SK-N-SH (cell line): Measurements from ENCODE around the gene C1orf146. TPM values are rescaled to one million over a fixed set of nuclear protein-coding genes. Genes with fewer than 3 reads are reported as not detected.

ENCODE experiments used
- CTCF ChIA-PET: fragments of 300-600, 350-600 bp; formaldehyde crosslinking; extraction: SDS; loops from one replicate; lab custom pipeline; 2021; lab: Yijun Ruan, JAX
- POLR2A ChIA-PET: fragments of 350-600 bp; sonication (Branson Sonifier 250); formaldehyde crosslinking; extraction: SDS; loops from one replicate; lab custom pipeline; 2020; ENCODE audit warnings: antibody characterized with exemption, inconsistent platforms; lab: Yijun Ruan, JAX
- DNase-seq: peaks from one replicate; pipeline ENCODE4 v3.0.0; 2012
- H2AFZ ChIP-seq: fragments of 200-600 bp; sonication (generic); 2 replicates; pipeline ENCODE4 v1.8.1; 2016; ENCODE audit warnings: antibody characterized with exemption, mild to moderate bottlenecking, low read depth
- H3F3A ChIP-seq: fragments of 200-600 bp; sonication (generic); replicated peaks from 2 replicates; pipeline ENCODE3; 2016; ENCODE audit warnings: antibody characterized with exemption, mild to moderate bottlenecking; ENCODE audit not compliant: insufficient read depth
- H3K27ac ChIP-seq, 2 experiments: fragments of 200-500 bp in 1 of 2; fragments of 200-600 bp in 1 of 2; sonication (Bioruptor generic) in 1 of 2; sonication (generic), shearing (Covaris generic) in 1 of 2; 2 replicates each; pipeline versions ENCODE4 v1.5.1 to v1.6.1; 2014 to 2016; ENCODE audit warnings: low read depth in 2 of 2, inconsistent platforms in 1 of 2, low read length in 1 of 2, mild to moderate bottlenecking in 1 of 2, mixed read lengths in 1 of 2
- H3K27me3 ChIP-seq: fragments of 200-600 bp; sonication (generic), shearing (Covaris generic); 2 replicates; pipeline ENCODE4 v1.6.1; 2016; ENCODE audit warnings: mixed run types; ENCODE audit not compliant: insufficient read depth
- H3K36me3 ChIP-seq, 2 experiments: fragments of 200-500 bp in 1 of 2; fragments of 200-600 bp in 1 of 2; sonication (Bioruptor generic) in 1 of 2; sonication (generic) in 1 of 2; replicated peaks in 1 of 2; 2 replicates each; pipeline versions ENCODE3 to v1.5.1; 2014 to 2016; ENCODE audit warnings: low read length in 1 of 2, mild to moderate bottlenecking in 1 of 2; ENCODE audit not compliant: insufficient read depth in 2 of 2, control insufficient read depth in 1 of 2
- H3K4me1 ChIP-seq, 2 experiments: fragments of 200-500 bp in 1 of 2; fragments of 200-600 bp in 1 of 2; sonication (Bioruptor generic) in 1 of 2; sonication (generic), shearing (Covaris generic) in 1 of 2; 2 replicates each; pipeline versions ENCODE4 v1.5.1 to v1.6.1; 2014 to 2016; ENCODE audit warnings: low read depth in 1 of 2, low read length in 1 of 2, mixed run types in 1 of 2; ENCODE audit not compliant: insufficient read depth in 2 of 2, control insufficient read depth in 1 of 2
- H3K4me2 ChIP-seq: fragments of 200-600 bp; sonication (generic), shearing (Covaris generic); 2 replicates; pipeline ENCODE4 v1.6.1; 2017; ENCODE audit warnings: mixed run types
- H3K4me3 ChIP-seq, 2 experiments: fragments of 200-500 bp in 1 of 2; fragments of 200-600 bp in 1 of 2; sonication (Bioruptor generic) in 1 of 2; sonication (generic), shearing (Covaris generic) in 1 of 2; 2 replicates each; pipeline versions ENCODE4 v1.5.1 to v1.8.1; 2014 to 2016; ENCODE audit warnings: low read depth in 2 of 2, inconsistent platforms in 1 of 2, low read length in 1 of 2, mild to moderate bottlenecking in 1 of 2, mixed read lengths in 1 of 2, moderate library complexity in 1 of 2
- H3K79me2 ChIP-seq: fragments of 200-600 bp; sonication (generic); 2 replicates; pipeline ENCODE4 v1.8.1; 2017; ENCODE audit warnings: mild to moderate bottlenecking; ENCODE audit not compliant: insufficient read depth
- H3K9ac ChIP-seq: fragments of 200-600 bp; sonication (generic); 2 replicates; pipeline ENCODE4 v1.6.1; 2017; ENCODE audit warnings: mixed run types
- H3K9me2 ChIP-seq: fragments of 200-600 bp; sonication (generic); 2 replicates; pipeline ENCODE4 v1.6.1; 2017; ENCODE audit warnings: mixed run types
- H3K9me3 ChIP-seq: fragments of 200-600 bp; sonication (generic); 2 replicates; pipeline ENCODE4 v1.6.1; 2017; ENCODE audit warnings: mixed run types, mild to moderate bottlenecking, moderate library complexity
- H4K20me1 ChIP-seq: fragments of 200-600 bp; sonication (generic); 2 replicates; pipeline ENCODE4 v1.6.1; 2017; ENCODE audit warnings: mild to moderate bottlenecking, mixed run types; ENCODE audit not compliant: insufficient read depth
- GABPA ChIP-seq: IDR thresholded peaks from 2 replicates; pipeline ENCODE4 v1.4.0; 2012; ENCODE audit warnings: low read depth, mild to moderate bottlenecking
- GATA2 ChIP-seq: sonication (generic); formaldehyde crosslinking; IDR thresholded peaks from 2 replicates; pipeline ENCODE4 v1.5.0; 2020; ENCODE audit warnings: mild to moderate bottlenecking, missing genetic modification reagents
- IRF3 ChIP-seq: fragments of 150-350 bp; IDR thresholded peaks from 2 replicates; pipeline ENCODE4 v1.6.1; 2016; ENCODE audit warnings: mild to moderate bottlenecking, low read depth, low read length
- JUND ChIP-seq: IDR thresholded peaks from 2 replicates; pipeline ENCODE4 v1.4.0; 2012
- MXI1 ChIP-seq: IDR thresholded peaks from 2 replicates; pipeline ENCODE4 v1.6.1; 2012; ENCODE audit warnings: mild to moderate bottlenecking, low read depth, low read length, improper control_type of control experiment
- RAD21 ChIP-seq: IDR thresholded peaks from 2 replicates; pipeline ENCODE4 v1.6.1; 2012; ENCODE audit warnings: mild to moderate bottlenecking, low read length
- SIN3A ChIP-seq: IDR thresholded peaks from 2 replicates; pipeline ENCODE4 v1.6.1; 2012; ENCODE audit warnings: low read depth, mild to moderate bottlenecking, low read length, moderate library complexity, borderline replicate concordance
- TEAD4 ChIP-seq: IDR thresholded peaks from 2 replicates; pipeline ENCODE4 v1.4.0; 2012; ENCODE audit warnings: mild to moderate bottlenecking, borderline replicate concordance; ENCODE audit not compliant: insufficient read depth
- USF2 ChIP-seq: fragments of 150-350 bp; IDR thresholded peaks from 2 replicates; pipeline ENCODE4 v1.6.1; 2017; ENCODE audit warnings: antibody characterized with exemption, low read length, low read depth, borderline replicate concordance
- ZBTB33 ChIP-seq: IDR thresholded peaks from 2 replicates; pipeline ENCODE4 v1.4.0; 2012; ENCODE audit warnings: low read depth, borderline replicate concordance
- WGBS: methylation state at CpG from one replicate; pipeline ENCODE4 v1.1.6; 2017; ENCODE audit warnings: low lambda C conversion rate; 5-methylcytosine and 5-hydroxymethylcytosine counted together
- polyA plus RNA-seq, 3 experiments: library from polyadenylated mRNA; depleted of rRNA; stranded (reverse); fragments of >200 nt; gene quantifications; 2 replicates each; pipeline ENCODE4 v1.2.3, GENCODE V29; 2012
- TF ChIP-seq, protein P1 (sequence below): IDR thresholded peaks from 2 replicates; pipeline ENCODE4; 2012
- TF ChIP-seq, protein P2 (sequence below): IDR thresholded peaks from 2 replicates; pipeline ENCODE4 v1.4.0; 2012; ENCODE audit warnings: low read depth, borderline replicate concordance
- TF ChIP-seq, protein P3 (sequence below): IDR thresholded peaks from 2 replicates; pipeline ENCODE4 v1.6.1; 2012; ENCODE audit warnings: mild to moderate bottlenecking, low read depth, low read length, moderate library complexity

Gene C1orf146
- polyA plus RNA-seq, 1 of the 3 experiments (the other 2 are of a cell fraction): not detected

DNA sequence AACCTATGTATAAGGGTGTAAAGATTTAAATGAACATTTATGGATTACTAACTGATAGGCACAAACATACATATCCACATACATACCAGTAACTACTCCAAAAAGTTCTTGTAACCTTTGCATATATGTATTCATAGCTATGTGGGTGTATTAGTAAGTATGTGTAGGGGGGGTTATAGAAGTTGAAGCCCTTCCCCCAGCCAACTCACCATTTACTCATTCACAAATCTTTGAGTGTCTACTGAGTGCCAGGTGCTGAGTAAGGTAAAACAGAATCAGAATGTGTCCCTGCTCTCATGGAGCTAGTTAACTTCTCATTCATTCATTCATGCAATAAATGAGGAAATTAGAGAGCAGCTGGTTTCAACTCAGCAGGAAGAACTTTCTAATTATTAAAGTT lies 1.3 kb downstream of the C1orf146 start (continued):
- TF ChIP-seq ZBTB33 (no peak), IRF3 (no peak)

DNA sequence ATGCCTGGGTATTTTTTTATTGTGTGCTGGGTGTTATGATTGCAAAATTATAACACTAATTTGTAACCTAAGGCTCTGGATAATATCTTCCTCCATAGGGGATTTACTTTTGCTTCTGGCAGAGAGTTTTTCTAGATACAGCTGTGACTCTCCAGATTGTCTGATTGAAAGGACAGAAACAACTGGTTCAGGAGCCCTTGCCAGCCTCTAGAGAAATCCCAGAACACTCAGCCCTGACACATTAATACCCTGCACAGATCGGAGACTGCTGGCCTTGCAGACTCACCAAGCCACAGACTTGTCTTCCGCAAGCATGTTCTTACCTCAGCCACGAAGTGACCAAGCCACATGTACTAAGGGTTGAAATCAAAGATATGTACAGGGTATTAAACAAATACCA lies 10.7 kb downstream of the C1orf146 start:
- no peaks in the 10 kb centered on the region for H3K9me2 ChIP-seq
- CTCF ChIA-PET: interaction anchor here (1.1 kb wide), 1 partner anchor 11 kb away, joined by 5 read pairs; no protein-coding TSS in a partner anchor
- H3K9ac ChIP-seq: no peak overlapping the region
- WGBS: 44% methylated on average over 3 of the region's 3 CpGs
- POLR2A ChIA-PET: no interaction called here
- no peak overlapping the region for H3K27ac ChIP-seq
- H3F3A ChIP-seq: no peaks in the 10 kb centered on the region
- DNase-seq: no peak
- TF ChIP-seq USF2 (no peak), RAD21 (no peak), JUND (no peak), TEAD4 (no peak), GATA2 (CRISPR knock-in tag) (no peak), MXI1 (no peak), SIN3A (no peak), GABPA (no peak)
- TF ChIP-seq, protein P1, sequence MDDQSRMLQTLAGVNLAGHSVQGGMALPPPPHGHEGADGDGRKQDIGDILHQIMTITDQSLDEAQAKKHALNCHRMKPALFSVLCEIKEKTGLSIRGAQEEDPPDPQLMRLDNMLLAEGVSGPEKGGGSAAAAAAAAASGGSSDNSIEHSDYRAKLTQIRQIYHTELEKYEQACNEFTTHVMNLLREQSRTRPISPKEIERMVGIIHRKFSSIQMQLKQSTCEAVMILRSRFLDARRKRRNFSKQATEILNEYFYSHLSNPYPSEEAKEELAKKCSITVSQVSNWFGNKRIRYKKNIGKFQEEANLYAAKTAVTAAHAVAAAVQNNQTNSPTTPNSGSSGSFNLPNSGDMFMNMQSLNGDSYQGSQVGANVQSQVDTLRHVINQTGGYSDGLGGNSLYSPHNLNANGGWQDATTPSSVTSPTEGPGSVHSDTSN: no peak
- TF ChIP-seq, protein P2, sequence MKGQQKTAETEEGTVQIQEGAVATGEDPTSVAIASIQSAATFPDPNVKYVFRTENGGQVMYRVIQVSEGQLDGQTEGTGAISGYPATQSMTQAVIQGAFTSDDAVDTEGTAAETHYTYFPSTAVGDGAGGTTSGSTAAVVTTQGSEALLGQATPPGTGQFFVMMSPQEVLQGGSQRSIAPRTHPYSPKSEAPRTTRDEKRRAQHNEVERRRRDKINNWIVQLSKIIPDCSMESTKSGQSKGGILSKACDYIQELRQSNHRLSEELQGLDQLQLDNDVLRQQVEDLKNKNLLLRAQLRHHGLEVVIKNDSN: no peak
- TF ChIP-seq, protein P3, sequence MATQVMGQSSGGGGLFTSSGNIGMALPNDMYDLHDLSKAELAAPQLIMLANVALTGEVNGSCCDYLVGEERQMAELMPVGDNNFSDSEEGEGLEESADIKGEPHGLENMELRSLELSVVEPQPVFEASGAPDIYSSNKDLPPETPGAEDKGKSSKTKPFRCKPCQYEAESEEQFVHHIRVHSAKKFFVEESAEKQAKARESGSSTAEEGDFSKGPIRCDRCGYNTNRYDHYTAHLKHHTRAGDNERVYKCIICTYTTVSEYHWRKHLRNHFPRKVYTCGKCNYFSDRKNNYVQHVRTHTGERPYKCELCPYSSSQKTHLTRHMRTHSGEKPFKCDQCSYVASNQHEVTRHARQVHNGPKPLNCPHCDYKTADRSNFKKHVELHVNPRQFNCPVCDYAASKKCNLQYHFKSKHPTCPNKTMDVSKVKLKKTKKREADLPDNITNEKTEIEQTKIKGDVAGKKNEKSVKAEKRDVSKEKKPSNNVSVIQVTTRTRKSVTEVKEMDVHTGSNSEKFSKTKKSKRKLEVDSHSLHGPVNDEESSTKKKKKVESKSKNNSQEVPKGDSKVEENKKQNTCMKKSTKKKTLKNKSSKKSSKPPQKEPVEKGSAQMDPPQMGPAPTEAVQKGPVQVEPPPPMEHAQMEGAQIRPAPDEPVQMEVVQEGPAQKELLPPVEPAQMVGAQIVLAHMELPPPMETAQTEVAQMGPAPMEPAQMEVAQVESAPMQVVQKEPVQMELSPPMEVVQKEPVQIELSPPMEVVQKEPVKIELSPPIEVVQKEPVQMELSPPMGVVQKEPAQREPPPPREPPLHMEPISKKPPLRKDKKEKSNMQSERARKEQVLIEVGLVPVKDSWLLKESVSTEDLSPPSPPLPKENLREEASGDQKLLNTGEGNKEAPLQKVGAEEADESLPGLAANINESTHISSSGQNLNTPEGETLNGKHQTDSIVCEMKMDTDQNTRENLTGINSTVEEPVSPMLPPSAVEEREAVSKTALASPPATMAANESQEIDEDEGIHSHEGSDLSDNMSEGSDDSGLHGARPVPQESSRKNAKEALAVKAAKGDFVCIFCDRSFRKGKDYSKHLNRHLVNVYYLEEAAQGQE: no peak
- no peaks in the 10 kb centered on the region for H4K20me1 ChIP-seq
- H3K79me2 ChIP-seq: no peaks in the 10 kb centered on the region
- peaks cover 0 to 3% of the 10 kb centered on the region in 2 experiments; a peak in 1 of 4 replicates for H3K4me1 ChIP-seq
- no peaks in the 10 kb centered on the region for H3K27me3 ChIP-seq
- H3K4me2 ChIP-seq: no peak overlapping the region
- no peak overlapping the region for H3K4me3 ChIP-seq
- H2AFZ ChIP-seq: no peak overlapping the region
- no peaks in the 10 kb centered on the region for H3K9me3 ChIP-seq
- H3K36me3 ChIP-seq: no peaks in the 10 kb centered on the region
